Sigmoid colon (tissue), 7 donors: ENCODE results near the gene GPC1. TPM values are rescaled to one million over a fixed set of nuclear protein-coding genes. Genes with fewer than 3 reads are reported as not detected.
A peak's percentile ranks its signal among the peaks of the same experiment; 100 is the strongest.

ENCODE experiments used
- DNase-seq: peaks from one replicate; pipeline ENCODE4 v3.0.0-alpha.2; 2019
- H3K27ac ChIP-seq, 4 donors: fragments of 200-600 bp; sonication (generic); one replicate each; pipeline ENCODE4 v1.5.1; 2016 to 2019; ENCODE audit warnings: mild to moderate bottlenecking in 1 of 4
- H3K27me3 ChIP-seq, 3 donors: fragments of 200-600 bp; sonication (generic); one replicate each; pipeline ENCODE4 v1.5.1; 2019; ENCODE audit warnings: mild to moderate bottlenecking in 1 of 3
- H3K36me3 ChIP-seq, 4 donors: fragments of 200-600 bp; sonication (generic); one replicate each; pipeline ENCODE4 v1.5.1; 2016 to 2019
- H3K4me1 ChIP-seq, 4 donors: fragments of 200-600 bp; sonication (generic); one replicate each; pipeline ENCODE4 v1.5.1; 2017 to 2019
- H3K4me3 ChIP-seq, 4 donors: fragments of 200-600 bp; sonication (generic); one replicate each; pipeline ENCODE4 v1.5.1; 2017 to 2019; ENCODE audit warnings: mild to moderate bottlenecking in 2 of 4, moderate library complexity in 1 of 4
- H3K9me3 ChIP-seq, 4 donors: fragments of 200-600 bp in 3 of 4; sonication (generic) in 3 of 4; one replicate each; pipeline versions ENCODE4 v1.5.1 to v1.6.1; 2013 to 2019
- EP300 ChIP-seq, 4 donors: sonication (generic); formaldehyde crosslinking; IDR thresholded peaks; one replicate each; pipeline ENCODE4 v1.6.1; 2017; ENCODE audit warnings: antibody characterized with exemption in 4 of 4
- POLR2A ChIP-seq, 2 donors: fragments of 450-650 bp; IDR thresholded peaks; one replicate each; pipeline ENCODE4 v1.6.1; 2016; ENCODE audit warnings: antibody characterized with exemption in 2 of 2, mild to moderate bottlenecking in 2 of 2, moderate library complexity in 2 of 2
- POLR2AphosphoS5 ChIP-seq, 4 donors: sonication (generic); formaldehyde crosslinking; IDR thresholded peaks; one replicate each; pipeline ENCODE4 v1.6.1; 2017; ENCODE audit warnings: antibody characterized with exemption in 4 of 4
- WGBS, 2 donors: extraction: QIAGEN DNeasy Blood & Tissue Kit; methylation state at CpG; one replicate each; pipeline ENCODE4 v1.1.7; 2013; 5-methylcytosine and 5-hydroxymethylcytosine counted together
- intact Hi-C: fragments of 100-400 bp; cut with DNase I; formaldehyde crosslinking; loops from one replicate; pipeline ENCODE4 v1.15.1; 2023
- polyA plus RNA-seq, 3 donors: library from polyadenylated mRNA; stranded (reverse); fragments of 200-250 nt; gene quantifications; one replicate each; pipeline ENCODE4 v1.2.3, GENCODE V29; 2013
- total RNA-seq, 4 donors: library from RNA; depleted of rRNA; stranded (reverse); fragments of >200 nt; gene quantifications; one replicate each; pipeline ENCODE4 v1.1.0, GENCODE V29; 2016
- TF ChIP-seq, protein P1 (sequence below), 4 experiments: fragments of 450-650 bp in 3 of 4; fragments of 200-600 bp in 1 of 4; IDR thresholded peaks; one replicate each; pipeline ENCODE4 v1.5.1; 2016 to 2019; ENCODE audit warnings: antibody characterized with exemption in 4 of 4, mild to moderate bottlenecking in 3 of 4, moderate library complexity in 2 of 4
- donor health status: healthy with polysubstance abuse.
- donor health status: Bipolar disorder and iron deficiency.
- donor health status: healthy.

GPC1 gene
- total and polyA plus RNA-seq, 7 donors, result 3.0 to 30.7 (median 15.8) TPM

DNA sequence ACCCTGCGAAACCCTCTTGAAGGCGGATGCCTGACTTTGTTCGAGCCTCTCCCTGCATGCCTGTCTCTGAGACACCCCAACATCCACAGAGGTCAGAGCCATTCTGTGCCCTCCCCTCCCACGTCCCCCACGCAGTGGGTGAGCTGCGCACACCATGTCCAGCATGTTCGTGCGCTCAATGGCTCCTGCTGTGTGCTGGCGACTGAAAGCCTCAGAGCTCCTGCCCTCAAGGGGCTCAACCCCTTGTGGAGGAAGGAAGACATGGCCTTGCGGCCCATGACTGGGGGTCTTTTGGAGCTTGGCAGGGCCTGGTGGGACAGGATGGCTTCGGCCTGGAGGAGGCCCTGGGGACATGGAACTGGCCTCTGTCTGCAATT is 76.6 kb downstream of the GPC1 start:
- no peak for DNase-seq

DNA sequence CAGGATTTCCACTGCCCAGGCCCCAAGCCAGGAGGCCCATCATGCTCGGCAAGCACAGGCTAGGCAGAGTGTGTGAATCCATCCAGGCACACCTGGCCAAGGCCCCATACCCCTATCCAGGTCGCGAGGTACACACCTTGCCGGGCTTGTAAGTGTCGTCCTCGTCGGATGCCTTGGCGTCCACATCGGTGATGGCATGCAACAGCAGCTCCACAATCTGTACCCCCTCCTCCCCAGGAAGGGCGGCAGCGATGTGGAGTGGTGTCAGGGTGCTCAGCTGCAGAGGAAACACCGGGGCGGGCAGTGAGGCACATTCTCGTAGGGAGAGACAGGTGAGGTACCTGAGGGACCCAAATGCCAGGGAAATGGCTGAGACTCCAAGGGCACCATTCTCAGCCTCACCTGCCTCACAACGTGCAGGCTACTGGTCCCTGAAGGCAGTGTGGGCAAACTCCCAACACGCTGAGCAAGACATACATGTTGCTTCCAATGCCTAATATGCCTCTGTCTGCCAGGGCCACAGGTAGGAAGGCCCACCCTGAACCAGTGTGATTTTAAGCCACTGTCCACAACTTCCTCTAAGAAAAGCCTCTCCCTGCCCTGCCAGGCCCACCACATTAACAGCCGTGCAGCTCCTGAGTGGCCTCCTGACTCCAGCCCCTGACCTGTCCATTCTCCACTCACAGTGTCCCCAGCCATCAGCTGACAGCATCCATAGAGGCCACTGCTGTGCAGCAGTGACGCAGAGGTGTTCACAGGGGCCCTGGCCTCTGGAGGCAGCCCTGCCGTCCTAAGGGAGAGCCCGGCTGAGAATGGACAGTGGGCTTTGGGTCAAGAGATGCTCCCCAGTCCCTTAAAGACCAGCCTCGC is 77.4 kb downstream of the GPC1 start:
- Histone ChIP-seq H3K9me3 (no peaks in the 10 kb centered on the region), H3K27ac (no peak overlapping the region), H3K27me3 (peaks cover 0 to 5% (median 0%) of the 10 kb centered on the region in 3 donors), H3K36me3 (peaks cover 0 to 3% (median 0%) of the 10 kb centered on the region in 4 donors), H3K4me3 (no peak overlapping the region), H3K4me1 (peaks cover 0 to 4% (median 0%) of the 10 kb centered on the region in 4 donors)
- intact Hi-C loops, result no loop called here
- TF ChIP-seq POLR2A (IDR thresholded peaks at IDR 0.05) (no peak), POLR2AphosphoS5 (IDR thresholded peaks at IDR 0.05) (no peak), EP300 (IDR thresholded peaks at IDR 0.05) (no peak)
- TF ChIP-seq, protein P1, sequence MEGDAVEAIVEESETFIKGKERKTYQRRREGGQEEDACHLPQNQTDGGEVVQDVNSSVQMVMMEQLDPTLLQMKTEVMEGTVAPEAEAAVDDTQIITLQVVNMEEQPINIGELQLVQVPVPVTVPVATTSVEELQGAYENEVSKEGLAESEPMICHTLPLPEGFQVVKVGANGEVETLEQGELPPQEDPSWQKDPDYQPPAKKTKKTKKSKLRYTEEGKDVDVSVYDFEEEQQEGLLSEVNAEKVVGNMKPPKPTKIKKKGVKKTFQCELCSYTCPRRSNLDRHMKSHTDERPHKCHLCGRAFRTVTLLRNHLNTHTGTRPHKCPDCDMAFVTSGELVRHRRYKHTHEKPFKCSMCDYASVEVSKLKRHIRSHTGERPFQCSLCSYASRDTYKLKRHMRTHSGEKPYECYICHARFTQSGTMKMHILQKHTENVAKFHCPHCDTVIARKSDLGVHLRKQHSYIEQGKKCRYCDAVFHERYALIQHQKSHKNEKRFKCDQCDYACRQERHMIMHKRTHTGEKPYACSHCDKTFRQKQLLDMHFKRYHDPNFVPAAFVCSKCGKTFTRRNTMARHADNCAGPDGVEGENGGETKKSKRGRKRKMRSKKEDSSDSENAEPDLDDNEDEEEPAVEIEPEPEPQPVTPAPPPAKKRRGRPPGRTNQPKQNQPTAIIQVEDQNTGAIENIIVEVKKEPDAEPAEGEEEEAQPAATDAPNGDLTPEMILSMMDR (IDR thresholded peaks at IDR 0.05), result no peak
- DNase-seq, result peak; percentile 60
- WGBS, 2 donors, result 96% methylated on average over 21 of the region's 21 CpGs

More for the DNA sequence above, 76.6 kb downstream of the GPC1 start:
- no peak overlapping the region for H3K27ac ChIP-seq
- TF ChIP-seq POLR2AphosphoS5 (IDR thresholded peaks at IDR 0.05) (no peak), POLR2A (IDR thresholded peaks at IDR 0.05) (no peak), EP300 (IDR thresholded peaks at IDR 0.05) (no peak)
- TF ChIP-seq, protein P1 (IDR thresholded peaks at IDR 0.05), result no peak
- peaks cover 0 to 3% (median 0%) of the 10 kb centered on the region in 4 donors for H3K36me3 ChIP-seq
- 98% methylated on average over 11 of the region's 11 CpGs for WGBS, 2 donors
- H3K9me3 ChIP-seq, result no peaks in the 10 kb centered on the region
- peaks cover 0 to 4% (median 0%) of the 10 kb centered on the region in 4 donors for H3K4me1 ChIP-seq
- H3K27me3 ChIP-seq, result no peaks in the 10 kb centered on the region
- no peak overlapping the region for H3K4me3 ChIP-seq
- intact Hi-C loops, result no loop called here

DNA sequence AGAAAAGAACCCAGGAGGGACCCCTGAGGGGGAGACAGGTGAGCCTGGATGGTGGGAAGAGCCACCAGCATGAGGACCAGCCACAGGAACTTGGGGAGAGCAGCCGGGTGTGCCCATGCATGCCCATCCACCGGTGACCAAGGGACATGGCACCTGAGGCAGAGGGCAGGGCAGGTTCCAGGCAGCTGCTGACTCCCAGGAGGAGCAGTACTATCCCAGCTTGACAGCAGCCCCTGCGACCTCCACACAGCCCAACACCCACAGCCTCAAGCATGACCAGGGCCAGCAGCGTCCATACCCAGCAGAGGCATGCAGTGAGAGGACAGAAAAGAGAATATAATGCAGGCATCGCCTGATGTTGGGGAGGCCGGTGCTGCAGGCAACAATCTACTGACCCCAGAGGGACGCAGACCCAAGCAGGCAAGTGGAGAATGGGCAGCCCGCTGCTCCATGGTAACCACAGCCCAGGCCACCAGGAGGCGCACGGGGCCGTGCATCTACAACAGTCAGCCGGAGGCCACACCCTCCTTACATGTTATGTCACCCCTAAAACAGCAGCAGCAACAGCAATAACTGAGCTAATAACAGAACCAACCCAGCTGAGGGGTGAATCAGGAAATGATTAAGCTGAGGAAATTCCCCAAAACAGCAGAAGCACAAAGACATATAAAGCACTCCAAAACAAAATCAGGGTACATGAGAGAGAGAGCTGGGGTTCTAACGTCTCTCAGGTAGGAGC is 78.3 kb downstream of the GPC1 start:
- Histone ChIP-seq H3K9me3 (no peaks in the 10 kb centered on the region), H3K27me3 (peaks cover 0 to 5% (median 0%) of the 10 kb centered on the region in 3 donors), H3K27ac (no peak overlapping the region), H3K4me1 (peaks cover 0 to 4% (median 0%) of the 10 kb centered on the region in 4 donors), H3K4me3 (no peak overlapping the region), H3K36me3 (peaks cover 0 to 3% (median 0%) of the 10 kb centered on the region in 4 donors)
- intact Hi-C loops, result no loop called here
- TF ChIP-seq POLR2AphosphoS5 (IDR thresholded peaks at IDR 0.05) (no peak), POLR2A (IDR thresholded peaks at IDR 0.05) (no peak), EP300 (IDR thresholded peaks at IDR 0.05) (no peak)
- TF ChIP-seq, protein P1 (IDR thresholded peaks at IDR 0.05), result peak; percentile 44 to 84 (median 74)
- 46 to 54% methylated on average over 13 of the region's 13 CpGs for WGBS, 2 donors
- peak; percentile 85 for DNase-seq

GRCh38 chr2:240514631-240515030 is 79.2 kb downstream of the GPC1 start:
- 89 to 97% methylated on average over 2 of the region's 2 CpGs for WGBS, 2 donors
- intact Hi-C loops, result no loop called here
- Histone ChIP-seq H3K4me3 (no peak overlapping the region), H3K27me3 (peaks cover 0 to 5% (median 0%) of the 10 kb centered on the region in 3 donors), H3K36me3 (no peaks in the 10 kb centered on the region), H3K27ac (no peak overlapping the region), H3K4me1 (peaks cover 0 to 10% (median 5%) of the 10 kb centered on the region in 4 donors), H3K9me3 (no peaks in the 10 kb centered on the region)
- no peak for DNase-seq
- TF ChIP-seq EP300 (IDR thresholded peaks at IDR 0.05), result no peak
- TF ChIP-seq POLR2A (IDR thresholded peaks at IDR 0.05), result no peak
- TF ChIP-seq, protein P1 (IDR thresholded peaks at IDR 0.05), result no peak
- no peak for TF ChIP-seq POLR2AphosphoS5 (IDR thresholded peaks at IDR 0.05)
